ENCODE results near the gene ZER1.
"Not testable (repeated sequence)": the region's sequence is repeated elsewhere in the genome, so short reads cannot be mapped to it uniquely, and the experiment has no call there.

Gene ZER1

GRCh38 chr9:128693738-128694137, 78.0 kb downstream of the ZER1 start:
- not testable (repeated sequence) for H3K18ac ChIP-seq (ENCODE audit: low read length); H2AFZ ChIP-seq (ENCODE audit: insufficient read depth, low read length, poor library complexity); H3K4me2 ChIP-seq (ENCODE audit: low read length); H3K4me1 ChIP-seq (ENCODE audit: control insufficient read depth in 1 of 2, insufficient read depth in 2 of 2, low read length in 2 of 2); DNase-seq; H3K79me1 ChIP-seq (ENCODE audit: low read length); H4K91ac ChIP-seq (ENCODE audit: low read depth, low read length); H3K27me3 ChIP-seq (ENCODE audit: insufficient read depth, low read length); H3K4ac ChIP-seq (ENCODE audit: low read depth, low read length); H4K8ac ChIP-seq (ENCODE audit: low read depth, low read length); H3K9me3 ChIP-seq (ENCODE audit: insufficient read depth, low read depth, low read length); H4K12ac ChIP-seq (ENCODE audit: low read depth, low read length); H2BK120ac ChIP-seq (ENCODE audit: insufficient read depth, low read length, poor library complexity); H2BK12ac ChIP-seq (ENCODE audit: low read length); H3K4me3 ChIP-seq (ENCODE audit: low read depth, low read length); H3K23ac ChIP-seq (ENCODE audit: low read length); H2AK5ac ChIP-seq (ENCODE audit: low read length); H3K9ac ChIP-seq (ENCODE audit: low read length); H2BK5ac ChIP-seq (ENCODE audit: low read depth, low read length, poor library complexity); H3K14ac ChIP-seq (ENCODE audit: low read length); H3K27ac ChIP-seq (ENCODE audit: low read depth, low read length)
- WGBS (ENCODE audit: extremely low coverage, insufficient coverage, insufficient read length): 100% methylated on average over 2 of the region's 3 CpGs
- Histone ChIP-seq H3K79me2 (ENCODE audit: control insufficient read depth, insufficient read depth, low read length, poor library complexity) (peaks cover 11% of the 10 kb centered on the region), H3K36me3 (ENCODE audit: control insufficient read depth in 1 of 2, insufficient read depth in 2 of 2, low read length in 2 of 2) (peaks cover 7 to 25% of the 10 kb centered on the region in 2 experiments)

GRCh38 chr9:128690684-128691034, 81.1 kb downstream of the ZER1 start:
- no CpG with 5 or more reads among the region's 5 CpGs for WGBS (ENCODE audit: extremely low coverage, insufficient coverage, insufficient read length)
- H3K79me2 ChIP-seq (ENCODE audit: control insufficient read depth, insufficient read depth, low read length, poor library complexity): peaks cover 15% of the 10 kb centered on the region
- no peak overlapping the region for H3K23ac ChIP-seq (ENCODE audit: low read length)
- H4K91ac ChIP-seq (ENCODE audit: low read depth, low read length): no peak overlapping the region
- no peak overlapping the region for H4K8ac ChIP-seq (ENCODE audit: low read depth, low read length)
- peak overlapping the region; percentile 94 for H3K9ac ChIP-seq (ENCODE audit: low read length)
- H2BK5ac ChIP-seq (ENCODE audit: low read depth, low read length, poor library complexity): no peak overlapping the region
- H3K9me3 ChIP-seq (ENCODE audit: insufficient read depth, low read depth, low read length): no peaks in the 10 kb centered on the region
- peak overlapping the region; percentile 98 for H3K4ac ChIP-seq (ENCODE audit: low read depth, low read length)
- H3K18ac ChIP-seq (ENCODE audit: low read length): no peak overlapping the region
- H3K4me2 ChIP-seq (ENCODE audit: low read length): peak overlapping the region; percentile 71
- H2BK12ac ChIP-seq (ENCODE audit: low read length): no peak overlapping the region
- no peak overlapping the region for H4K12ac ChIP-seq (ENCODE audit: low read depth, low read length)
- peaks cover 14% of the 10 kb centered on the region for H3K79me1 ChIP-seq (ENCODE audit: low read length)
- no peaks in the 10 kb centered on the region for H3K27me3 ChIP-seq (ENCODE audit: insufficient read depth, low read length)
- peaks cover 7 to 21% of the 10 kb centered on the region in 2 experiments for H3K36me3 ChIP-seq (ENCODE audit: control insufficient read depth in 1 of 2, insufficient read depth in 2 of 2, low read length in 2 of 2)
- no peak overlapping the region for H3K27ac ChIP-seq (ENCODE audit: low read depth, low read length)
- peak overlapping the region; percentile 57 for H3K14ac ChIP-seq (ENCODE audit: low read length)
- no peak overlapping the region for H2AK5ac ChIP-seq (ENCODE audit: low read length)
- H2AFZ ChIP-seq (ENCODE audit: insufficient read depth, low read length, poor library complexity): no peak overlapping the region
- DNase-seq: no peak
- H2BK120ac ChIP-seq (ENCODE audit: insufficient read depth, low read length, poor library complexity): no peak overlapping the region
- H3K4me3 ChIP-seq (ENCODE audit: low read depth, low read length): peak overlapping the region; percentile 97
- H3K4me1 ChIP-seq (ENCODE audit: control insufficient read depth in 1 of 2, insufficient read depth in 2 of 2, low read length in 2 of 2): peaks cover 2 to 3% of the 10 kb centered on the region in 2 experiments

- Histone ChIP-seq H3K4me3 (ENCODE audit: low read depth, low read length) (peak overlapping the region; percentile 97), H3K18ac (ENCODE audit: low read length) (peak overlapping the region; percentile 49)
- no CpG with 5 or more reads among the region's 83 CpGs for WGBS (ENCODE audit: extremely low coverage, insufficient coverage, insufficient read length)
Observed at GRCh38 chr9:128689820-128690683, 81.7 kb downstream of the ZER1 start.

GRCh38 chr9:128689293-128689774, 82.4 kb downstream of the ZER1 start:
- WGBS (ENCODE audit: extremely low coverage, insufficient coverage, insufficient read length): no CpG with 5 or more reads among the region's 80 CpGs

More at GRCh38 chr9:128689820-128690683, 81.7 kb downstream of the ZER1 start:
- Histone ChIP-seq H3K27ac (ENCODE audit: low read depth, low read length) (peak overlapping the region; percentile 99), H3K9me3 (ENCODE audit: insufficient read depth, low read depth, low read length) (no peaks in the 10 kb centered on the region), H4K91ac (ENCODE audit: low read depth, low read length) (peak overlapping the region; percentile 92), H2BK5ac (ENCODE audit: low read depth, low read length, poor library complexity) (peak overlapping the region; percentile 42), H4K8ac (ENCODE audit: low read depth, low read length) (peak overlapping the region; percentile 5), H3K36me3 (ENCODE audit: control insufficient read depth in 1 of 2, insufficient read depth in 2 of 2, low read length in 2 of 2) (peaks cover 7 to 21% of the 10 kb centered on the region in 2 experiments), H2BK120ac (ENCODE audit: insufficient read depth, low read length, poor library complexity) (peak overlapping the region; percentile 52), H3K4me1 (ENCODE audit: control insufficient read depth in 1 of 2, insufficient read depth in 2 of 2, low read length in 2 of 2) (peaks cover 6 to 7% of the 10 kb centered on the region in 2 experiments), H2AFZ (ENCODE audit: insufficient read depth, low read length, poor library complexity) (no peak overlapping the region), H3K9ac (ENCODE audit: low read length) (peak overlapping the region; percentile 94), H3K79me1 (ENCODE audit: low read length) (peaks cover 14% of the 10 kb centered on the region), H3K79me2 (ENCODE audit: control insufficient read depth, insufficient read depth, low read length, poor library complexity) (peaks cover 18% of the 10 kb centered on the region), H3K23ac (ENCODE audit: low read length) (no peak overlapping the region), H3K4ac (ENCODE audit: low read depth, low read length) (peak overlapping the region; percentile 98), H3K14ac (ENCODE audit: low read length) (peak overlapping the region; percentile 57), H3K4me2 (ENCODE audit: low read length) (peak overlapping the region; percentile 71), H2AK5ac (ENCODE audit: low read length) (peak overlapping the region; percentile 86), H2BK12ac (ENCODE audit: low read length) (no peak overlapping the region), H4K12ac (ENCODE audit: low read depth, low read length) (no peak overlapping the region), H3K27me3 (ENCODE audit: insufficient read depth, low read length) (no peaks in the 10 kb centered on the region)
- peak in 1 of 2 donors; percentile 26 for DNase-seq

More at GRCh38 chr9:128689293-128689774, 82.4 kb downstream of the ZER1 start:
- no peak overlapping the region for H2AFZ ChIP-seq (ENCODE audit: insufficient read depth, low read length, poor library complexity)
- peak overlapping the region; percentile 97 for H3K4me3 ChIP-seq (ENCODE audit: low read depth, low read length)
- no peak overlapping the region for H3K4me2 ChIP-seq (ENCODE audit: low read length)
- peaks cover 21% of the 10 kb centered on the region for H3K79me2 ChIP-seq (ENCODE audit: control insufficient read depth, insufficient read depth, low read length, poor library complexity)
- peak overlapping the region; percentile 79 for H2BK120ac ChIP-seq (ENCODE audit: insufficient read depth, low read length, poor library complexity)
- DNase-seq: peak in 1 of 2 donors; percentile 63
- H3K18ac ChIP-seq (ENCODE audit: low read length): peak overlapping the region; percentile 80
- H2BK5ac ChIP-seq (ENCODE audit: low read depth, low read length, poor library complexity): peak overlapping the region; percentile 94
- no peak overlapping the region for H2AK5ac ChIP-seq (ENCODE audit: low read length)
- H3K4me1 ChIP-seq (ENCODE audit: control insufficient read depth in 1 of 2, insufficient read depth in 2 of 2, low read length in 2 of 2): peaks cover 6 to 12% of the 10 kb centered on the region in 2 experiments
- H3K27ac ChIP-seq (ENCODE audit: low read depth, low read length): peak overlapping the region; percentile 99
- no peak overlapping the region for H4K12ac ChIP-seq (ENCODE audit: low read depth, low read length)
- peak overlapping the region; percentile 92 for H4K91ac ChIP-seq (ENCODE audit: low read depth, low read length)
- H3K36me3 ChIP-seq (ENCODE audit: control insufficient read depth in 1 of 2, insufficient read depth in 2 of 2, low read length in 2 of 2): peaks cover 6 to 19% of the 10 kb centered on the region in 2 experiments
- no peaks in the 10 kb centered on the region for H3K9me3 ChIP-seq (ENCODE audit: insufficient read depth, low read depth, low read length)
- peak overlapping the region; percentile 95 for H3K9ac ChIP-seq (ENCODE audit: low read length)
- H3K4ac ChIP-seq (ENCODE audit: low read depth, low read length): peak overlapping the region; percentile 84
- no peak overlapping the region for H2BK12ac ChIP-seq (ENCODE audit: low read length)
- H3K27me3 ChIP-seq (ENCODE audit: insufficient read depth, low read length): no peaks in the 10 kb centered on the region
- H3K14ac ChIP-seq (ENCODE audit: low read length): peak overlapping the region; percentile 86
- peak overlapping the region; percentile 71 for H4K8ac ChIP-seq (ENCODE audit: low read depth, low read length)
- H3K23ac ChIP-seq (ENCODE audit: low read length): no peak overlapping the region
- peaks cover 18% of the 10 kb centered on the region for H3K79me1 ChIP-seq (ENCODE audit: low read length)

Measured in trophoblast cell (in vitro differentiated cells and primary cell).